ENCODE results near the gene ORC3.
"Not testable (repeated sequence)": the region's sequence is repeated elsewhere in the genome, so short reads cannot be mapped to it uniquely, and the experiment has no call there.

The ORC3 gene

GRCh38 chr6:87661016-87661415, 71.1 kb downstream of the ORC3 start:
- DNase-seq (ENCODE audit: low read depth in 2 of 2), result peak; percentile 25 to 31

GRCh38 chr6:87661503-87661902, 71.6 kb downstream of the ORC3 start:
- no peak for DNase-seq (ENCODE audit: low read depth in 2 of 2)

GRCh38 chr6:87663434-87663833, 73.5 kb downstream of the ORC3 start:
- DNase-seq (ENCODE audit: low read depth in 2 of 2), result no peak

- DNase-seq (ENCODE audit: low read depth in 2 of 2), result no peak
Observed at GRCh38 chr6:87664921-87665485, 75.1 kb downstream of the ORC3 start.

GRCh38 chr6:87667032-87667431, 77.1 kb downstream of the ORC3 start:
- no peak for DNase-seq (ENCODE audit: low read depth in 2 of 2)

GRCh38 chr6:87668013-87668412, 78.1 kb downstream of the ORC3 start:
- DNase-seq (ENCODE audit: low read depth in 2 of 2), result no peak

GRCh38 chr6:87669051-87669450, 79.1 kb downstream of the ORC3 start:
- DNase-seq (ENCODE audit: low read depth in 2 of 2), result no peak

GRCh38 chr6:87670707-87671106, 80.8 kb downstream of the ORC3 start:
- DNase-seq (ENCODE audit: low read depth in 2 of 2), result no peak

DNA sequence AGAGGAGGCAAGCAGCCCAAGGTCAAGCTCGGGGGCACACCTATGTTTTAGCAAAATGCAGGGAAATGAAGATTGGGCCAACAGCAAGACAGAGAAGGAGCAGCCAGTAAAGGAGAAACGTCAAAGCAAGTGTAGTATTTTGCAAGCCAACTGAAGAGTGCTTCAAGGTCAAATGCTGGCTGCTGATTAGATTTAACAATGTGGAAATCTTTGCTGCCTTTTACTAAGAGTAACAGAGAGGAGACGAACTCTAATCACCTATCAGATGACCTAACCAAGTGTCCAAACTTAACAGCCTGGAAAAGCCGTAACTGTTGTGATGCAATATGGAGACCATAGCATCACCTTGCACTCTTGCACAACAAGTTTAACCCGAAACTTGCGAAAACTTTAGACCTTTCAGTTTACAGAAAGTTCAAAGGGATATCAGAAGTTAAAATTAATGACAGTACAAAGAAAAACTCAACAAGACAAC, 81.7 kb downstream of the ORC3 start:
- no peak for DNase-seq (ENCODE audit: low read depth in 2 of 2)

GRCh38 chr6:87672641-87673040, 82.7 kb downstream of the ORC3 start:
- no peak for DNase-seq (ENCODE audit: low read depth in 2 of 2)

- DNase-seq (ENCODE audit: low read depth in 2 of 2), result no peak
Observed at GRCh38 chr6:87673237-87673636, 83.3 kb downstream of the ORC3 start.

DNA sequence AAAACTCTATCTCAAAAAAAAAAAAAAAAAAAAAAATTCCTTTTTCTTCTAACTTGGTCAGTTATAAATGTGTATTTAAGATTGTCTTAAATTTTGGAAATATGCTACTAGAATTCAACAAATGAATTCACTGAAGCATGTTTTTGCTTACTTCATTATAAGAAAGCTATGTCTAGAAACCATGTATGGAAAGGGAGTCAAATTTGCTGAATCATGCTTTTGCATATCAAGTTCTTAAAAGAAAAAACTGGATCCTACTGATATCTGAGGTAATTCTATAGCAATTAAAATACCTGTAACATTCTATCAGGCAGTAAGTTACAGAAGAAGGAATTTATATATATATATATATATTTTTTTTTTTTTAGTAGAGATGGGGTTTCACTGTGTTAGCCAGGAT, 84.4 kb downstream of the ORC3 start:
- no peak for DNase-seq (ENCODE audit: low read depth in 2 of 2)

- DNase-seq (ENCODE audit: low read depth in 2 of 2), result no peak
Observed at GRCh38 chr6:87675004-87675681, 85.2 kb downstream of the ORC3 start.

DNA sequence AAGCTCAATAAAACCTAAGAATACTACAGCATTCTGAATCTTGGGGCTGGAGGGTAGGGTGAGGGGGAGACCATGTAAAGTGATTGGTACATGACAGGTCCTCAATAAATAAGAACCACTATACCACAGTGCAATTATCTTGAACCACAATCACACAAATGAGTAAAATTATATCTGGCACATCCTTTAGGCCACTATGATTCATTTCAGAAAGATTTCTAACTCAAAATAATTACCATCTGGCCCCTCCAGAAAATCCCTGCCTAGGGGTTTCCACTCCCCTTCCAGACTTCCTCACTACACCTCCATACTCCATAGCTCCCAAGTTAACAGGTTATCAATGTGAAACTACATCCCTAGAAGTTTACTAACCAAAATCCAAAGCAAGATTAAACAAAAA, 92.4 kb downstream of the ORC3 start:
- no peak for DNase-seq (ENCODE audit: low read depth in 2 of 2)

- no peak for DNase-seq (ENCODE audit: low read depth in 2 of 2)
Observed at GRCh38 chr6:87683890-87684289, 94.0 kb downstream of the ORC3 start.

- no peak for DNase-seq (ENCODE audit: low read depth in 2 of 2)
Observed at GRCh38 chr6:87684895-87685654, 95.1 kb downstream of the ORC3 start.

GRCh38 chr6:87686636-87687205, 96.8 kb downstream of the ORC3 start:
- not testable (repeated sequence) for DNase-seq (ENCODE audit: low read depth in 2 of 2)

DNA sequence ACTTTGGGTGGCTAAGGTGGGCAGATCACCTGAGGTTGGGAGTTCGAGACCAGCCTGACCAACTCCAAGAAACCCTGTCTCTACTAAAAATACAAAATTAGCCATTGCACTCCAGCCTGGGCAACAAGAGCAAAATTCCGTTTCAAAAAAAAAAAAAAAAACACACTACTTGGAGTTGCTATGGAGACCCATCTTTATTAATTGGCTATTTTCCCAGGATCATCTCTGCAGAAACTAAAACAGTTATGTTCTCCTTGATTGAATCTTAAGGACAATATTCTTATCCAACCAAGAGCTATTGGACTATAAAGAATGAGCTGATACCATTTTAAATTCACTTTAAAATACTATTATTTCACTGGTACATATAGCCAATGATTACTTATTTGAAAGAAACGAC, 97.4 kb downstream of the ORC3 start:
- no peak for DNase-seq (ENCODE audit: low read depth in 2 of 2)

DNA sequence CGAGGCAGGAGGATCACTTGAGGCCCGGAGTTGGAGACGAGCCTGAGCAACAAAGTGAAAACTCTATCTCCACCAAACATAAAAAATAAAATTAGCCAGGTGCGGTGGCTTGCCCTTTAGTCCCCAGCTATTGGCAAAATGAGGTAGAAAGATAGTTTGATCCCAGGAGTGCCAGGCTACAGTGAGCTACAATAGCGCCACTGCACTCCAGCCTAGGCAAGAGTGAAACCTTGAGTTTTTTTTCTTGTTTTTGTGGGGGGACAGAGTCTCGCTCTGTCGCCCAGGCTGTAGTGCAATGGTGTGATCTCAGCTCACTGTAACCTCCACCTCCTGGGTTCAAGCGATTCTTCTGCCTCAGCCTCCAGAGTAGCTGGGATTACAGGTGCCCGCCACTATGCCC, 98.0 kb downstream of the ORC3 start:
- not testable (repeated sequence) for DNase-seq (ENCODE audit: low read depth in 2 of 2)

- no peak for DNase-seq (ENCODE audit: low read depth in 2 of 2)
Observed at GRCh38 chr6:87690441-87690840, 100.5 kb downstream of the ORC3 start.

DNA sequence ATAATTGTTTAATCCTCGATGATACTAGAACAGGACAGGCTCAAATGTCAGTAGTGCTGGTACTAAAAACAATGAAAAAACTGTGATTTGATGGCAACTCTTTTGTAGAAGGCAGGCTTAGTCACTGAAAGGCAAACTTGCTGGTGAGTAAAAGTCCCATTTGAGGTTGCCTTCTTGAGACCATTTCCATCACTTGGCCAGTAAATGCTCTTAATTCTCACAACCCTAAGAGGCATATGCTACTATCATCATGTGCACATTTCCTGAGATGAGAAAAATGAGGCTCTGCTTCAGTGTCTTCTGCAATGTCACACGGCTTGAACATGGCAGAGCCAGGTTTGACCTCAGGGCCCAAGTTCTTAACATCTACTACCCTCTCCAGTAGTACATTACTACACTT, 102.2 kb downstream of the ORC3 start:
- no peak for DNase-seq (ENCODE audit: low read depth in 2 of 2)

DNA sequence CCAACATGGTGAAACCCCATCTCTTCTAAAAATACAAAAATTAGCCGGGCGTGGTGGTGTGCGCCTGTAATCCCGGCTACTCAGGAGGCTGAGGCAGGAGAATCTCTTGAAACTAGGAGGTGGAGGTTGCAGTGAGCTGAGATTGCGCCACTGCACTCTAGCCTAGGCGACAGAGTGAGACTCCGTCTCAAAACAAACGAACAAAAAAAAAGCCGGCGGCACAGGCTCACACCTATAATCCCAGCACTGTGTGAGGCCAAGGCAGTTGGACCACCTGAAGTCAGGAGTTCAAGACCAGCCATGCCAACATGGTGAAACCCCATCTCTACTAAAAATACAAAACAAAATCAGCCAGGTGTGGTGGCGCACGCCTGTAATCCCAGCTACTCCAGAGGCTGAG, 106.9 kb downstream of the ORC3 start:
- DNase-seq (ENCODE audit: low read depth in 2 of 2), result not testable (repeated sequence)
